Pancreas (tissue), 10 donors: Measurements from ENCODE around the gene SMOC1. TPM values are rescaled to one million over a fixed set of nuclear protein-coding genes. Genes with fewer than 3 reads are reported as not detected.

Experiments
- ATAC-seq, 4 donors: fragments of 200-7000 bp; cut with Tn5 transposase; one replicate each; pipeline versions ENCODE4 v1.8.0 to v1.9.1; 2020; ENCODE audit warnings: mild to moderate bottlenecking in 4 of 4, moderate library complexity in 4 of 4
- DNase-seq, 6 donors: peaks; one replicate each; pipeline ENCODE4 v3.0.0-alpha.2; 2020
- FAIRE-seq: peaks from 2 replicates; lab custom pipeline; 2012; peaks lifted over from hg19 to GRCh38; lab: Jason Lieb, UNC
- H3K27ac ChIP-seq, 4 donors: fragments of 200-600 bp; sonication (generic); 1 replicate in 3 of 4; 2 replicates in 1 of 4; pipeline versions ENCODE4 v1.5.0 to v1.8.0; 2020
- H3K27me3 ChIP-seq, 4 donors: fragments of 200-600 bp; one replicate each; pipeline ENCODE4 v1.8.0; 2021
- H3K36me3 ChIP-seq, 3 donors: fragments of 200-600 bp; sonication (generic) in 1 of 3; one replicate each; pipeline versions ENCODE4 v1.5.0 to v1.8.0; 2020 to 2021
- H3K4me1 ChIP-seq, 3 donors: fragments of 200-600 bp; one replicate each; pipeline ENCODE4 v1.8.0; 2021
- H3K4me3 ChIP-seq, 4 donors: fragments of 200-600 bp; sonication (generic) in 2 of 4; one replicate each; pipeline versions ENCODE4 v1.5.0 to v1.8.0; 2020 to 2021
- H3K9me3 ChIP-seq, 4 donors: fragments of 200-600 bp; one replicate each; pipeline ENCODE4 v1.8.0; 2021
- WGBS, 2 donors: extraction: QIAGEN DNeasy Blood & Tissue Kit; methylation state at CpG; one replicate each; pipeline ENCODE4 v1.1.7; 2013; 5-methylcytosine and 5-hydroxymethylcytosine counted together
- intact Hi-C, 3 donors: fragments of 100-400 bp; cut with DNase I; formaldehyde crosslinking; loops; one replicate each; pipeline versions ENCODE4 v1.11.1 to v1.14.2; 2022
- polyA plus RNA-seq, 2 donors: library from polyadenylated mRNA; stranded (reverse); fragments of 200-250 nt; gene quantifications; one replicate each; pipeline ENCODE4 v1.2.3, GENCODE V29; 2013
- total RNA-seq, 6 donors: library from RNA; stranded (reverse); fragmentation: NEBNext Ultra II Directional in 4 of 6; extraction: Animal tissue kit (Norgen Biotek cat#: 25700) in 4 of 6; gene quantifications; one replicate each; pipeline versions ENCODE4 v1.2.1 to v1.2.4, GENCODE V29; 2021 to 2023
- TF ChIP-seq, protein P1 (sequence below), 4 donors: fragments of 200-600 bp; sonication (generic) in 3 of 4; IDR thresholded peaks; one replicate each; pipeline versions ENCODE4 v1.5.0 to v1.8.0; 2021; ENCODE audit warnings: antibody characterized with exemption in 4 of 4
- donor health status: healthy with polysubstance abuse.
- donor health status: DM: no; HTN: no; CAD: no; lungs with moderate emphysema.
- donor health status: DM: no; HTN: no; CAD: no.
- donor health status: control.
- donor health status: control.
- donor health status: Bipolar disorder and iron deficiency.
- donor health status: DM: yes; HTN: yes; CAD: no.
- donor health status: DM: no; HTN: no; CAD: no.
- donor health status: DM: no; HTN: no; CAD: no.
- donor health status: DM: yes; HTN: yes; CAD: no.

SMOC1 gene, protein sequence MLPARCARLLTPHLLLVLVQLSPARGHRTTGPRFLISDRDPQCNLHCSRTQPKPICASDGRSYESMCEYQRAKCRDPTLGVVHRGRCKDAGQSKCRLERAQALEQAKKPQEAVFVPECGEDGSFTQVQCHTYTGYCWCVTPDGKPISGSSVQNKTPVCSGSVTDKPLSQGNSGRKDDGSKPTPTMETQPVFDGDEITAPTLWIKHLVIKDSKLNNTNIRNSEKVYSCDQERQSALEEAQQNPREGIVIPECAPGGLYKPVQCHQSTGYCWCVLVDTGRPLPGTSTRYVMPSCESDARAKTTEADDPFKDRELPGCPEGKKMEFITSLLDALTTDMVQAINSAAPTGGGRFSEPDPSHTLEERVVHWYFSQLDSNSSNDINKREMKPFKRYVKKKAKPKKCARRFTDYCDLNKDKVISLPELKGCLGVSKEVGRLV
- 10 to 100 TPM in 1 of 6 donors, 1 to 10 TPM in 5; 2.2 to 55.7 (median 6.3) TPM for total RNA-seq
- 10 to 100 TPM in 1 of 2 donors, 1 to 10 TPM in 1; 2.9 to 12.5 TPM for polyA plus RNA-seq

DNA sequence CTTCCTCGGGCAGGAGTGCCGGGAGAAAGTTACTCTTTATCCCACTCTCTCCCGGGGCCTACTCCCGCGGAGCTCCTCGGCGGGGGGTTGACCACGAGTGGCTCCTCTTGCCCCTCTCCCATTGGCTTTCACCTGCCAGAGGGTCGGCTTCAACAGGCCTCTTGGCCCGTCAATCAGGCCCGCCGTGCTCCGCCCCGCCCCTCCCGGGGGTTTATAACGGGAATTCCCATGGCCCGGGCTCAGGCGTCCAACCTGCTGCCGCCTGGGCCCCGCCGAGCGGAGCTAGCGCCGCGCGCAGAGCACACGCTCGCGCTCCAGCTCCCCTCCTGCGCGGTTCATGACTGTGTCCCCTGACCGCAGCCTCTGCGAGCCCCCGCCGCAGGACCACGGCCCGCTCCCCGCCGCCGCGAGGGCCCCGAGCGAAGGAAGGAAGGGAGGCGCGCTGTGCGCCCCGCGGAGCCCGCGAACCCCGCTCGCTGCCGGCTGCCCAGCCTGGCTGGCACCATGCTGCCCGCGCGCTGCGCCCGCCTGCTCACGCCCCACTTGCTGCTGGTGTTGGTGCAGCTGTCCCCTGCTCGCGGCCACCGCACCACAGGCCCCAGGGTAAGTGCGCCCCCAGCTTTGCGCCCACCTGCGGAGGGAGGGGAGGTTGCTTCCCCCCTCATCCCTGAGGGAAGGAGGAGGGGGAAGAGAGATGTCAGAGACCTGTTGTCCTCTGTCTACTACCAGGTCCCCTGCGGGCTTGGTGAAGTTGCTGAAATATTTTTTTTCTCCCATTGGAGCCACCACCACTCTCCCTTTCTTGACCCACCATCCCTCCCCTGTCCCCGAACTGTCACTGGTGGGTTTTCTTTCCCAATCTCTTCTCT lies at the start of gene SMOC1:
Gene SMOC1, plus strand, starts transcription at position 242 of the 869 bp plus-strand sequence. Its CDS starts 263 bp downstream, at position 505.
- intact Hi-C loops: loop anchor here in 2 of 3 donors (5.0 to 10.0 kb wide), 2 partner anchors 133 to 145 kb away; no protein-coding TSS in a partner anchor
- peaks cover 0 to 14% (median 0%) of the 10 kb centered on the region in 3 donors for H3K4me1 ChIP-seq
- H3K27ac ChIP-seq: peak within 1 kb of the TSS in 2 of 4 donors; percentile 46 to 63
- H3K27me3 ChIP-seq: no peaks in the 10 kb centered on the region
- 1 to 3% methylated on average over 60 to 67 of the region's 67 CpGs for WGBS, 2 donors
- ATAC-seq (peak; percentile 90 to 95 (median 92)), DNase-seq (peak; percentile 86 to 95 (median 92)), FAIRE-seq (no peak)
- H3K9me3 ChIP-seq: no peaks in the 10 kb centered on the region
- TF ChIP-seq, protein P1, sequence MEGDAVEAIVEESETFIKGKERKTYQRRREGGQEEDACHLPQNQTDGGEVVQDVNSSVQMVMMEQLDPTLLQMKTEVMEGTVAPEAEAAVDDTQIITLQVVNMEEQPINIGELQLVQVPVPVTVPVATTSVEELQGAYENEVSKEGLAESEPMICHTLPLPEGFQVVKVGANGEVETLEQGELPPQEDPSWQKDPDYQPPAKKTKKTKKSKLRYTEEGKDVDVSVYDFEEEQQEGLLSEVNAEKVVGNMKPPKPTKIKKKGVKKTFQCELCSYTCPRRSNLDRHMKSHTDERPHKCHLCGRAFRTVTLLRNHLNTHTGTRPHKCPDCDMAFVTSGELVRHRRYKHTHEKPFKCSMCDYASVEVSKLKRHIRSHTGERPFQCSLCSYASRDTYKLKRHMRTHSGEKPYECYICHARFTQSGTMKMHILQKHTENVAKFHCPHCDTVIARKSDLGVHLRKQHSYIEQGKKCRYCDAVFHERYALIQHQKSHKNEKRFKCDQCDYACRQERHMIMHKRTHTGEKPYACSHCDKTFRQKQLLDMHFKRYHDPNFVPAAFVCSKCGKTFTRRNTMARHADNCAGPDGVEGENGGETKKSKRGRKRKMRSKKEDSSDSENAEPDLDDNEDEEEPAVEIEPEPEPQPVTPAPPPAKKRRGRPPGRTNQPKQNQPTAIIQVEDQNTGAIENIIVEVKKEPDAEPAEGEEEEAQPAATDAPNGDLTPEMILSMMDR (IDR thresholded peaks at IDR 0.05): no peak
- no peaks in the 10 kb centered on the region for H3K36me3 ChIP-seq
- H3K4me3 ChIP-seq: peak within 1 kb of the TSS; percentile 2 to 70 (median 46)

DNA sequence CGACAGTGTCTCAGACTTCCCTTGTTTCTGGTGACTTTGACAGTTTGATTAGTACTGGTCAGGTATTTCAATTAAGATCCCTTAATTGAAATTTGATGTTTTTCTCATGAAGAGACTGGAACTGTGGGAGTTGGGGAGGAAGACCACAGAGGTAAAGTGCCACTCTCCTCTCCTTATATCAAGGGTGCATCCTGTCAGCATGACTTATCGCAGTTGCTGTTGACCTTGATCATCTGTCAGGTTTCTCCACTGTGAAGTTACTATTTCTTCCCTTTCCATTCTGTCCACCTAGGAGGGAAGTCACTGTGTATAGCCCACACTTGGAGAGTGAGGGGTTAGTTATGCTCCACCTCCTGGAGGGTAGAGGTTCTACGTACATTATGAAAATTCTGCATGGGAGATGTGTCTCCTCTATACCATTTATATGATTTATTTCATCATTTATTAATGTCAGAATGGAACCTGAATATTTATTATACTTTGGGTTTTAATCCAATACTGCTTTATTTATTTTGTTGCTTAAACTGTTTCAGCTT lies 40.3 kb upstream of the SMOC1 start:
- Histone ChIP-seq H3K36me3 (no peaks in the 10 kb centered on the region), H3K9me3 (no peaks in the 10 kb centered on the region), H3K27ac (no peak overlapping the region), H3K27me3 (peaks cover 0 to 6% (median 0%) of the 10 kb centered on the region in 4 donors), H3K4me1 (no peaks in the 10 kb centered on the region), H3K4me3 (no peak overlapping the region)
- intact Hi-C loops: no loop called here
- DNase-seq (no peak), FAIRE-seq (no peak), ATAC-seq (no peak)
- TF ChIP-seq, protein P1 (IDR thresholded peaks at IDR 0.05): no peak
- 76 to 85% methylated on average over 3 of the region's 3 CpGs for WGBS, 2 donors

DNA sequence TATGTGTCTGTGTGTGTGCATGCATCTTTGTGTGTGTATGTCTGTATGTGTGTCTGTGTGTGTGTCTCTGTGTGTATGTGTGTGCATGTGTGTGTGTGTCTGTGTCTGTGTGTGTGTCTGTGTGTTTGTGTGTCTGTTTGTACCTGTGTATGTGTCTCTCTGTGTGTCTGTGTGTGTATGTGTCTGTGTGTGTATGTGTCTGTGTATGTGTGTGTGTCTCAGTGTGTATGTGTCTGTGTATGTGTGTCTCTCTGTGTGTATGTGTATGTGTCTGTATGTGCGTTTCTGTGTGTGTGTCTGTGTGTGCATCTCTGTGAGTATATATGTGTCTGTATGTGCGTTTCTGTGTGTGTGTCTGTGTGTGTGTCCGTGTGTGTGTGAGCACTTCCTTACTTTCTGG lies 39.6 kb upstream of the SMOC1 start:
- 75 to 88% methylated on average over 3 of the region's 3 CpGs for WGBS, 2 donors
- H3K4me1 ChIP-seq: no peaks in the 10 kb centered on the region
- no peak for DNase-seq
- H3K27me3 ChIP-seq: no peaks in the 10 kb centered on the region
- no peak for FAIRE-seq
- H3K36me3 ChIP-seq: no peaks in the 10 kb centered on the region
- intact Hi-C loops: no loop called here
- H3K4me3 ChIP-seq: no peak overlapping the region
- TF ChIP-seq, protein P1 (IDR thresholded peaks at IDR 0.05): no peak
- H3K9me3 ChIP-seq: no peaks in the 10 kb centered on the region
- ATAC-seq: no peak
- no peak overlapping the region for H3K27ac ChIP-seq

DNA sequence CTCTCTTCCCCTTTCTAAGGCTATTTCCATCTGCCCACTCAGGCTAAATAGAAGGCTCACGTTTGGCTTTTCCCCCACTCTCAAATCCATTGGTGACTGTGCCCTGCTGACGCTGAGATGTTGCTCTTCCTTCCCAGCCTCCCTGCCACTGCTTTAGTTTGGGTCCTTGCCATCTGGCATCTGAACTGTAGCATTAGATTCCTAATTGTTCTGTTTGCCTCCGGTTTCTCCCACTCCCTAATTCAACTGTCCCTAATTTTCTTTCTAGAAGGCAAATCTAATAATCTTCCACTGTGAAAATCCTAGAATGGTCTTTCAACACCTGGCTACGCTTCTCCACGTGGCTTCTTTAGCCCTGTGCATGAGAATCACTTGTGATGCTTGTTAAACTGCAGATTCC lies 37.6 kb upstream of the SMOC1 start:
- FAIRE-seq: no peak
- TF ChIP-seq, protein P1 (IDR thresholded peaks at IDR 0.05): no peak
- WGBS, 2 donors: 44 to 56% methylated on average over 5 of the region's 5 CpGs
- intact Hi-C loops: no loop called here
- no peaks in the 10 kb centered on the region for H3K9me3 ChIP-seq
- no peak overlapping the region for H3K27ac ChIP-seq
- no peaks in the 10 kb centered on the region for H3K27me3 ChIP-seq
- no peaks in the 10 kb centered on the region for H3K36me3 ChIP-seq
- H3K4me1 ChIP-seq: no peaks in the 10 kb centered on the region
- DNase-seq: no peak
- peak in 1 of 4 donors; percentile 16 for ATAC-seq
- H3K4me3 ChIP-seq: no peak overlapping the region
